HCT116 (cell line): ENCODE results near the gene GRIN1.

ENCODE experiments used
- POLR2A ChIP-seq: IDR thresholded peaks from 2 replicates; pipeline ENCODE4 v1.7.0; 2011; ENCODE audit warnings: borderline replicate concordance; ENCODE audit not compliant: insufficient read depth, insufficient read length; ENCODE audit errors: extremely low read depth
- SRF ChIP-seq: IDR thresholded peaks from 2 replicates; pipeline ENCODE4 v1.6.1; 2012; ENCODE audit warnings: low read depth

- TF ChIP-seq POLR2A (no peak), SRF (no peak)
These were observed 65.8 kb downstream of the GRIN1 start for GRCh38 chr9:137204731-137205125.
